Measurements from ENCODE around the gene TPR. TPM values are rescaled to one million over a fixed set of nuclear protein-coding genes. Genes with fewer than 3 reads are reported as not detected.

The TPR gene
- total RNA-seq, 1 experiment from 2014 or later: 157 TPM

DNA sequence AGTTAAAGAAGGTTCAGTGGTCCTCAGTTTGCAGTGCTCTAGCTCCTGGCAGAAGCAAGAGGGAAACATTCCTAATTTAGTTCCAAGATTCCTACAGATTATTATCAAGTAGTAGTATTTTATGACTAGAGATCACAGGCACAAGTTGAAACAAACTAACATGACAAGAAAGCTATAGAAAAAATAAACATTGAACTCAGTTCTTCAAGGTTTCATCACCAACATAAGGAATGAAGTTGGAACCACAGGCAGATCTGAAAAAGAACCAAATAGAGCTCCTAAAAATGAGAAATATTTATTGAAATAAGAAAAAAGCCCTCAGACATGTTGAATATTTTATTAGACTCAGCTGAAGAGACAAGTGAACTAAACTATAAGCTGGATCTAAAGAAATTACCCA lies 45.3 kb upstream of the TPR start:
- peaks cover 10% of the 10 kb centered on the region for H3K36me3 Mint-ChIP-seq (ENCODE audit: insufficient read depth, unreplicated experiment)
- no peak overlapping the region for H3K4me3 Mint-ChIP-seq (ENCODE audit: low read depth, unreplicated experiment)
- intact Hi-C loops (cut with micrococcal nuclease; ENCODE audit: unreplicated experiment): no loop called here
- TF ChIP-seq, protein P1, sequence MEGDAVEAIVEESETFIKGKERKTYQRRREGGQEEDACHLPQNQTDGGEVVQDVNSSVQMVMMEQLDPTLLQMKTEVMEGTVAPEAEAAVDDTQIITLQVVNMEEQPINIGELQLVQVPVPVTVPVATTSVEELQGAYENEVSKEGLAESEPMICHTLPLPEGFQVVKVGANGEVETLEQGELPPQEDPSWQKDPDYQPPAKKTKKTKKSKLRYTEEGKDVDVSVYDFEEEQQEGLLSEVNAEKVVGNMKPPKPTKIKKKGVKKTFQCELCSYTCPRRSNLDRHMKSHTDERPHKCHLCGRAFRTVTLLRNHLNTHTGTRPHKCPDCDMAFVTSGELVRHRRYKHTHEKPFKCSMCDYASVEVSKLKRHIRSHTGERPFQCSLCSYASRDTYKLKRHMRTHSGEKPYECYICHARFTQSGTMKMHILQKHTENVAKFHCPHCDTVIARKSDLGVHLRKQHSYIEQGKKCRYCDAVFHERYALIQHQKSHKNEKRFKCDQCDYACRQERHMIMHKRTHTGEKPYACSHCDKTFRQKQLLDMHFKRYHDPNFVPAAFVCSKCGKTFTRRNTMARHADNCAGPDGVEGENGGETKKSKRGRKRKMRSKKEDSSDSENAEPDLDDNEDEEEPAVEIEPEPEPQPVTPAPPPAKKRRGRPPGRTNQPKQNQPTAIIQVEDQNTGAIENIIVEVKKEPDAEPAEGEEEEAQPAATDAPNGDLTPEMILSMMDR (IDR thresholded peaks at IDR 0.05; ENCODE audit: unreplicated experiment): no peak
- H3K9me3 Mint-ChIP-seq (ENCODE audit: low read depth, unreplicated experiment): no peaks in the 10 kb centered on the region
- CTCF ChIA-PET: no interaction called here
- BruUV-seq (replicated peaks): no TSS peak
- H3K27me3 Mint-ChIP-seq (ENCODE audit: unreplicated experiment): no peaks in the 10 kb centered on the region
- DNase-seq: no peak
- no peak overlapping the region for H3K27ac Mint-ChIP-seq (ENCODE audit: unreplicated experiment)
- no peaks in the 10 kb centered on the region for H3K4me1 Mint-ChIP-seq (ENCODE audit: low read depth, unreplicated experiment)

DNA sequence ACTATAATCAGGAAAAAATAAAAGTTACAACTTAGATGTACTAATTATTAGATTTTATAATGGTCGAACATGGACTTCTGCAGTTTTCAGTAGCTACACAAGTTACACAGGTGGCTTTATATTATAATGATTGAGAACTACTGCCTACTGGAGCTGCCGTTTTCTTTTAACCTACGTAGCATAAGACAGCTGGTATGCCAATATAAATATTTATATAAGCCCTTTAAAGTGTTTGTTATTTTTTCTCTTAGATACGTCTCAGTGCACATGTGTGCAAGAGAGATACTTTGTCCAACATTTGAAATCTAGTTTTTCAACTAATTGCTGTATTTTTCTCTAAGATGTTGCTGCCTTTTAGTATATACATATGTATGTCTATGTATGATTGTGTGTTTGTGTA lies 43.5 kb upstream of the TPR start:
- TF ChIP-seq, protein P1 (IDR thresholded peaks at IDR 0.05; ENCODE audit: unreplicated experiment): no peak
- DNase-seq: no peak
- Mint-ChIP-seq H3K27ac (ENCODE audit: unreplicated experiment) (no peak overlapping the region), H3K4me1 (ENCODE audit: low read depth, unreplicated experiment) (no peaks in the 10 kb centered on the region), H3K27me3 (ENCODE audit: unreplicated experiment) (no peaks in the 10 kb centered on the region), H3K36me3 (ENCODE audit: insufficient read depth, unreplicated experiment) (peaks cover 10% of the 10 kb centered on the region), H3K4me3 (ENCODE audit: low read depth, unreplicated experiment) (no peak overlapping the region), H3K9me3 (ENCODE audit: low read depth, unreplicated experiment) (no peaks in the 10 kb centered on the region)
- intact Hi-C loops (cut with micrococcal nuclease; ENCODE audit: unreplicated experiment): no loop called here
- BruUV-seq (replicated peaks): no TSS peak
- CTCF ChIA-PET: no interaction called here

DNA sequence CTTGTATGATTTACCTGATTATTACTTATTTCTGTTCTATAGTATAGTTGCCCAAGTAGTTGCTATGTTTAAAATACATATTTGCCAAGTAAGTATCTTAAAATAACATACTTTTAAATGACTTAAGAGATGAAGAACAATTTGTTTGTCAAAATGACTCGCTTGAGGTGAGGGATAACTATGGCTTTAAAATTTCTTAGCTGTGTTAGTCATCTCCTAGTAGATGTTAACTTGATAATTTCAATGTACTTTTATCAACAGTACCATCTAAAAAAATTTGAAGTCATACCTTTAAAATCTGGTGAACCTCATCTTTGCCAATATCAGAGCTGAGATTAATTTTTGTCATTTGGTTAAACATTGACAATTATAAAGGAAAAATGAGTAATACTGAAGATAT lies 38.3 kb upstream of the TPR start:
- Mint-ChIP-seq H3K4me1 (ENCODE audit: low read depth, unreplicated experiment) (no peaks in the 10 kb centered on the region), H3K36me3 (ENCODE audit: insufficient read depth, unreplicated experiment) (peaks cover 5% of the 10 kb centered on the region), H3K9me3 (ENCODE audit: low read depth, unreplicated experiment) (no peaks in the 10 kb centered on the region), H3K27ac (ENCODE audit: unreplicated experiment) (no peak overlapping the region), H3K27me3 (ENCODE audit: unreplicated experiment) (no peaks in the 10 kb centered on the region), H3K4me3 (ENCODE audit: low read depth, unreplicated experiment) (no peak overlapping the region)
- no peak for DNase-seq
- CTCF ChIA-PET: no interaction called here
- TF ChIP-seq, protein P1 (IDR thresholded peaks at IDR 0.05; ENCODE audit: unreplicated experiment): no peak
- intact Hi-C loops (cut with micrococcal nuclease; ENCODE audit: unreplicated experiment): no loop called here
- no TSS peak for BruUV-seq (replicated peaks)

DNA sequence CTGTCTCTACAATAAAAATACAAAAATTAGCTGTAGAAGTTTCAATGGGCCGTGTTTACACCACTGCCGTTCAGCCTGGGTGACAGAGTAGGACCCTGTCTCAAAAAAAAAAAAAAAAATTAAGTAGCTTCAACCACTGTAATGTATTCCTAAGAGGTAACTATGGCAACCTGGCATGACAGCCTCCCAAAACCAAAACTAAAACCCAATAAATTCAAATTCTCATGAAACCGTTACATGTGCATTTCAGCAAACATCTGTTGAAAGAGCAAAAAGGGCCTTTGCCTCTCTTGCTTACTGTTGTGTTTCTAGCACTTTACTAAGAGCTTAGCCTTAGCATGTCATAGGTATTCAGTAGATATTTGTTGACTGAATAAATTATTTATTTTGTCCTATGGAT lies 34.0 kb upstream of the TPR start:
- H3K9me3 Mint-ChIP-seq (ENCODE audit: low read depth, unreplicated experiment): no peaks in the 10 kb centered on the region
- no peak overlapping the region for H3K4me3 Mint-ChIP-seq (ENCODE audit: low read depth, unreplicated experiment)
- H3K4me1 Mint-ChIP-seq (ENCODE audit: low read depth, unreplicated experiment): no peaks in the 10 kb centered on the region
- peaks cover 10% of the 10 kb centered on the region for H3K36me3 Mint-ChIP-seq (ENCODE audit: insufficient read depth, unreplicated experiment)
- DNase-seq: no peak
- CTCF ChIA-PET: interaction anchor here (0.7 kb wide), 3 partner anchors 244 to 630 kb away, joined by 4 read pairs; no protein-coding TSS in a partner anchor
- H3K27me3 Mint-ChIP-seq (ENCODE audit: unreplicated experiment): no peaks in the 10 kb centered on the region
- intact Hi-C loops (cut with micrococcal nuclease; ENCODE audit: unreplicated experiment): loop anchor here (10.0 kb wide), 1 partner anchor 396 kb away; no protein-coding TSS in a partner anchor
- no peak overlapping the region for H3K27ac Mint-ChIP-seq (ENCODE audit: unreplicated experiment)
- BruUV-seq (replicated peaks): no TSS peak
- TF ChIP-seq, protein P1 (IDR thresholded peaks at IDR 0.05; ENCODE audit: unreplicated experiment): no peak

Data from Calu3 (cell line).